RPMI7951 (cell line): ENCODE data around the gene POLR3GL. TPM values are rescaled to one million over a fixed set of nuclear protein-coding genes. Genes with fewer than 3 reads are reported as not detected.
"Not testable (repeated sequence)": the region's sequence is repeated elsewhere in the genome, so short reads cannot be mapped to it uniquely, and the experiment has no call there.

Source experiments
- DNase-seq: peaks from one replicate; pipeline ENCODE4 v3.0.0-alpha.2; 2012; ENCODE audit warnings: low read depth
- total RNA-seq: library from RNA; depleted of rRNA; stranded (reverse); fragments of >200 nt; shearing (Covaris generic); gene quantifications from 2 replicates; pipeline ENCODE4 v1.2.3, GENCODE V29; 2014; rRNA removed

Gene POLR3GL
- total RNA-seq, 1 experiment from 2014 or later: 17.1 TPM

DNA sequence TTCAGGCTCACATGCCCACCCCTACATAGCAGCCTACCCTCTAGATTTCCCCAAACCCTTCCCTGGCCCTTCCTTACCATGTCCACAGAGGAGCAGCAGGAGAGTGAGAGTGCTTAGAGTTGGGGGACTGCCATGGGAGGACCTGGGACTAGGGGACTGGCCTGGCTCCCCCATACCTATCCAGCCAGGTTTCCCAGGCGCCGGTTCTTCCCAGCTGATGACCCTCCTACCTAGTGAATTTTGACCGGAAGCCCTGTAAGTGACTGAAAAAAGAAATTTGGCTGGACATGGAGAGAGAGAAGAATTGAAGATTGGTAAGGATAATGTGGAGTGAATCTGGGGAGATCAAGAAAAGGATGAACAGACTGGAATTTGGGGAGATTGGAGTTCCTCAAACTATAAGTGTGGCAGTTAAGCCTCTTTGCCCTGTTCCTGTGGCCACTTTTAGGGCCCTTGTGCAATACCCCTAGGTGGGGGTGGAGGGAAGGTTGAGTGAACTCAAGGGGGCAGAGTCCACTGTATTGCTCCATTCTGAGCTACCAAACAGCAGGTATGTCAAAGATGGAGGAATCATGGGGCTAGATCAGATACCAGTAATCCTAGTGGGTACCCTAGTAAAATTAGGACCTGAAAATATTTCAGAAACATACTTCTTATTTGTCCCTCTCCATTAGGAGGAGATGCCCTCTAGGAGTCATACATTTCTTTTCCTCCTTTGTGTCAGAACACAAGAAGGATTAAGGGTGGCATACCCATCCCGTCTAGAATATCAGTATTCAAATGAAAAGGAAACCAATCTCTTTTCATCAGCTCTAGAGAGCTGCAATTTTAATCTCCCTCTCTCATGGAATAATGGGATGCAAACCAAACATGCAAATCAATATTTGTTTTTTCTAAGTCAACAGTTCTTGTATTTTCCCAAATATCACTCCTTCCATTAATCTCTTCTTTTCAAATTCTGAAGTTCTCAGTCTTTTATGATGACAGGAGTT lies 55.9 kb downstream of the POLR3GL start:
- no peak for DNase-seq

DNA sequence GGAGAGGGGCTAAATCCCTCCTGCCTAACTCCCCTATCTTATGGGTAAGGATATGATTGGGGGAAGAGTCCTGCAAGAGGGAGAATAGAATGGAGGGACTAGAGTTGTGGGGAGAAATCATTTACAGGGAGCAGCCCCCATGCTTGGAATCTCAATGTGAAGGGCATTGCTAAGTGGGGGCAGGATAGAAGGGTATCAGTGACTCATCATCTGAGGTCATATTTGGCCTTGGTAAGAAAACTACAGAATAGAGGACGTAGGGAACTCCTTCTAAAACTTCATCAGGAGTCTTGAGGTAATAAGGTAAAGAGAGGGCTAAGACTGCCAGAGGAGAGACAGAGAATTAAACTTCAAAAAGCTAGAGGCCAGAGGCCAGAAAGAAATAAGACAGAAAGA lies 56.6 kb downstream of the POLR3GL start:
- DNase-seq: no peak

DNA sequence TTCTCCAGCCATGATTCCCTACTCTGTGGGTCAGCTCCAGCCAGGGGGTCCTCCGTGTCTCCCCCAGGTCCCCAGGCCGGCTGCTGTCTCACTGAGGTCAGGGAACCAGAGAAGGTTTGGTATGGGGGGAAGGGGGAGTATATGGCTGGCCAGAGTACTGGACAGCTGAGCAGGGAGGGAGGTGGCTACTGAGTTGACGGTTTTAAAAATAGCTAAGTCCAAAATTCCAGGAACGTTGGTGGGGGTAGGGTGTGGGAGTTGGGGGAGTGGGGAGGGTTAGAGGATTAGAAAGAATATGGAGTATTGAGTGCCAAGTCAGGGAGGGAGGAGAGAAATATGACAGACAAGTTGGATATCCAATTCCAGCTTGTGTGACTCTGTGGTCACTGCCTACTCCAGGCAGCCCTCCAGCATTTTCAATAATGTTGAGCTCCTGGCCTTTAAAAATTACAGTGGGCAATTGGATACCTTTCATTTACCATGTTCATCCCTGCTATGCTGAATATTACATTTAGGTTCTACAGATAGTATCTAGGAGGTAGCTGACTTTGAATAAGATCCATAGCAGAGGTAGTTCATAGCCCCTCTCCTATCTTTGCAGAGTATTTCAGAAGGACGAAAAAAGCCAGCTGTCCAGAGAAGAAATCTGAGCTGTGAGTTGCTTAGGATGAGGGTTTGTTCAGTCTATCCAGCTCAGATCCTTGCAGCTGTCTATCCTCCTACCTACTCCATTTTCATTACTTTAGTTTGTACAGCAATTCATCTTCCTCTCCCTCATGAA lies 57.3 kb downstream of the POLR3GL start, which contains the start of gene HJV:
Gene HJV, minus strand, starts transcription at position 114 of the 781 bp plus-strand sequence. CDS start 1,504 bp downstream, outside the sequence.
- DNase-seq: no peak

DNA sequence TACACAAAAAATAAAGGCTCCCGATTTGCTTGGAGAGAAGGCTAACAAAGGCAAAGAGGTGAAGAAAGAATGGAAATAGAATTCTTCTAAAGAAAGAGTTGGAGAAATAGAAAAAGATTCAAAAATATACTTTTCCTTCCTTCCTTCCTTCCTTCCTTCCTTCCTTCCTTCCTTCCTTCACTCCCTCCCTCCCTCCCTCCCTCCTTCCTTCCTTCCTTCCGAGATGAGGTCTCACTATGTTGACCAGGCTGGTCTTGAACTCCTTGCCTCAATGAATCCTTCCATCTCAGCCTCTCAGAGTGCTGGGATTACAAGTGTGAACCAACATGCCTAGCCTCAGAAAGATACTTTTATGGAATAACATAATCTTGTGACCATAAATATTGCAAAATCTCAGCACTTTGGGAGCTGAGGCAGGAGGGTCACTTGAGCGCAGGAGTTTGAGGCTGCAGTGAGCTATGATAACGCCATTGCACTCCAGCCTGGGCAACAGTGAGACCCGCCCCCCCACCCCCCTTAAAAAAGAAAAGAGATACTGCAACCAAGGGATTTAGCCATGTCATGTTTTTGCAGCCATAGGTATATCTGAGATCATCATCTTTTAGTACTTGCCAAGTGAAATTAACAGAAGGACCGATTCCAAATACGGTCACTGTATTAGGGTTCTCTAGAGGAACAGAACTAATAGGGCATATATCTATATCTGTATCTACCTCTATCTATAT lies 58.1 kb downstream of the POLR3GL start:
- no peak for DNase-seq

DNA sequence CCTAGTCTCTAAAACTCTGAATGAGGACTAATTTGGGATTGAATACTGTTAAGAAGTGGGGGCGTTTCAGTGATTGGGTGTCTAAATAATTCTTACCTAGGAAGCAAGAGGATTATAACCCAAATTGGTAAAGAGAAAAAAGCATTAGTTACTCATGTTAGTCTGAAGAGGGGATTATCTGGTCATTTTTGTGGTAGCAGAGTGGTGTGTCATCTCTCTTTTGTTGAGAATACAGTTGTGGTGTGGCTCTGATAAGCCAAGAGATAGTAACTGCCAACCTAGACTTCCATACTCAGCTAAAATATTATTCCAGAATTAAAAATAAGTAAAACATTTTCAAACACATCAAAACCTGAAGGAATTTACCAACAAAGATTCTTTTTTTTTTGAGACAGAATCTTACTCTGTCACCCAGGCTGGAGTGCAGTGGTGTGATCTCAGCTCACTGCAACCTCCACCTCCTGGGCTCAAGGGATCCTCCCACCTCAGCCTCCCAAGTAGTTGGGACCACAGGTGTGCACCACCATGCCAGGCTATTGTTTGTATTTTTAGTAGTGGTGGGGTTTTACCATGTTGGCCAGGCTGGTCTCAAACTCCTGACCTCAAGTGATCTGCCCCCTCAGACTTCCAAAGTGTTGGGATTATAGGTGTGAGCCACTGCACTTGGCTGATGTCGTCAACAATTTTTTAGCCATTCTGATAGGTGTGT lies 61.5 kb downstream of the POLR3GL start:
- not testable (repeated sequence) for DNase-seq

DNA sequence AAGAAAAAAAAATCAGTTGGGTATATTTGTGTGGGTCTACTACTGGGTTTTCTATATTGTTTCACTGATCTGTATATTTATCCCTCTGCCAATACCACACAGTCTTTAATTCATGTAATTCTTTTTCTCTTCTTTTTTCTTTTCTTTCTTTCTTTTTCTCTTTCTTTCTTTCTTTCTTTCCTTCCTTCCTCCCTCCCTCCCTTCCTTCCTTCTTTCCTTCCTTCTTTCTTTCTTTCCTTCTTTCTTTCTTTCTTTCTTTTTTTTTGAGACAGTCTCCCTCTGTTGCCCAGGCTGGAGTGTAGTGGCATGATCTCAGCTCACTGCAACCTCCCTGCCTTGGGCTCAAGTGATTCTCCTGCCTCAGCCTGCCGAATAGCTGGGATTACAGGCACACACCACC lies 62.2 kb downstream of the POLR3GL start:
- not testable (repeated sequence) for DNase-seq

Other genes with a start within 250 kb of the POLR3GL start
- gene CD160, start 245.2 kb upstream of the POLR3GL start, total RNA-seq: not detected in 2 replicates
- 9.6 and 10.2 TPM in 2 replicates for gene RNF115, start 140.6 kb upstream of the POLR3GL start, total RNA-seq
- gene POLR3C, start 140.5 kb upstream of the POLR3GL start, total RNA-seq: 33.9 and 37.2 TPM in 2 replicates
- gene NUDT17, start 119.1 kb upstream of the POLR3GL start, total RNA-seq: 4.3 and 5.7 TPM in 2 replicates
- 13.3 and 16.3 TPM in 2 replicates for gene PIAS3, start 105.6 kb upstream of the POLR3GL start, total RNA-seq
- 0.12 TPM in 1 of 2 replicates, not detected in the other for gene ANKRD35, start 78.8 kb upstream of the POLR3GL start, total RNA-seq
- gene ITGA10, start 54.6 kb upstream of the POLR3GL start, total RNA-seq: 0.78 and 1.6 TPM in 2 replicates
- gene PEX11B, start 46.0 kb upstream of the POLR3GL start, total RNA-seq: 20.1 and 22.8 TPM in 2 replicates
- gene RBM8A, start 37.2 kb upstream of the POLR3GL start, total RNA-seq: 173 and 182 TPM in 2 replicates
- gene LIX1L, start 6.7 kb upstream of the POLR3GL start, total RNA-seq: 29.7 and 31.3 TPM in 2 replicates
- 1.3 and 2.0 TPM in 2 replicates for gene ANKRD34A, start 115 bp upstream of the POLR3GL start, total RNA-seq
- gene TXNIP, start 31.9 kb downstream of the POLR3GL start, total RNA-seq: 18.0 and 21.3 TPM in 2 replicates
- 0.12 TPM in 1 of 2 replicates, not detected in the other for gene HJV, start 57.0 kb downstream of the POLR3GL start, total RNA-seq
- gene NBPF10, start 180.1 kb downstream of the POLR3GL start, total RNA-seq: 0.49 and 0.84 TPM in 2 replicates